HFFc6 (cell line): ENCODE data around the gene TRAPPC10. TPM values are rescaled to one million over a fixed set of nuclear protein-coding genes. Genes with fewer than 3 reads are reported as not detected.

Experiments used
- DNase-seq: peaks from one replicate; pipeline ENCODE4 v3.0.0-alpha.2; 2018
- H3K27ac Mint-ChIP-seq: 2 replicates; pipeline ENCODE4 v1.8.0; 2020; ENCODE audit warnings: mild to moderate bottlenecking, mixed read lengths
- H3K27me3 Mint-ChIP-seq: 2 replicates; pipeline ENCODE4 v1.8.0; 2021; ENCODE audit warnings: mild to moderate bottlenecking, moderate library complexity, mixed read lengths; ENCODE audit not compliant: insufficient read depth
- H3K36me3 Mint-ChIP-seq: 2 replicates; pipeline ENCODE4 v1.8.0; 2021; ENCODE audit warnings: low read depth, mixed read lengths
- H3K4me1 Mint-ChIP-seq: 2 replicates; pipeline ENCODE4 v1.8.0; 2020; ENCODE audit warnings: low read depth, mixed read lengths
- H3K4me3 Mint-ChIP-seq: 2 replicates; pipeline ENCODE4 v1.8.0; 2020; ENCODE audit warnings: mild to moderate bottlenecking, moderate library complexity, mixed read lengths
- H3K9me3 Mint-ChIP-seq: 2 replicates; pipeline ENCODE4 v1.8.0; 2020; ENCODE audit warnings: mild to moderate bottlenecking, mixed read lengths
- total RNA-seq, 6 experiments: library from RNA; stranded (reverse); fragmentation: NEBNext Ultra II Directional; extraction: Animal tissue kit (Norgen Biotek cat#: 25700); gene quantifications; 2 replicates in 1 of 6; 3 replicates in 5 of 6; pipeline ENCODE4 v1.2.3, GENCODE V29; 2021
- TF ChIP-seq, protein P1 (sequence below): fragments of 200-600 bp; sonication (generic); IDR thresholded peaks from 2 replicates; pipeline ENCODE4 v1.5.0; 2021; ENCODE audit warnings: antibody characterized with exemption, mild to moderate bottlenecking

The TRAPPC10 gene
- total RNA-seq, 6 experiments from 2014 or later = 24.1 to 29.4 (median 27.7) TPM

DNA sequence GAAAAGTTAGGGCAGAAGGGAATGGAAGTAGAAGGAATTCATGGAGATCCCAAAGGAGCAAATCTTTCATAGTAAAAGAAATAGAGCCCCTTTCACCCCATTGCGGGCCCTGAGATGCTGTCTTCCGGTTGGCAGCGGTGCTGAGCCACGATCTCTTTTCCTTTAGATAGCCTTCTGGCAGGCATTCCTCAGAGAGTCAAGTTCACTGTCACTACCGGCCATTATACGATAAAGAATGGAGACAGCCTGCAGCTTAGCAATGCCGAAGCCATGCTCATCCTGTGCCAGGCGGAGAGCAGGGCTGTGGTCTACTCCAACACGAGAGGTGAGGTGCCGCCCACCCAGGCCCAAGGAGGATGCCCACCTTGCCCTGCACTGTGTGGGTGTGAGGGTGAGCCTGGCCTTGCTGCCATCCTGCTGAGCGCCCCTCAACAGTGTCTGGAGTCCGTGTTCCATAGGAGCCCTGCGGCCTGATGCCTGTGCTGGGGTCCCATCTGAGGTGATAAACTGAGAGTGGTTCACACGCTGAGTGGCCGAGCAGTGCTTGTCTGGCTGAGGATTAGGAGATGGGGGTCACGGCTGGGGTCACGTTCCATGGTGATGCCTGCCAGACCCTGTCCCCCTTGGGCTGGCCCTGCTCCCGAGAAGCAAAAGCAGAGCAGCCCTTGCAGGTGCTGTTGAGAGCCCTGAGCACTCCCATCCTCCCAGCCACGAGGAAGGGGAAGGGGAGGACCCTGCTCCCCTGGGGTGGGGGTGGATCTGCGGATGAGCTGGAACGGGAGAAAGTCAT, 74.7 kb downstream of the TRAPPC10 start:
- Mint-ChIP-seq H3K27ac (no peak overlapping the region), H3K36me3 (peaks cover 34% of the 10 kb centered on the region), H3K4me1 (no peaks in the 10 kb centered on the region), H3K4me3 (no peak overlapping the region), H3K9me3 (no peaks in the 10 kb centered on the region), H3K27me3 (peaks cover 7% of the 10 kb centered on the region)
- no peak for DNase-seq
- TF ChIP-seq, protein P1, sequence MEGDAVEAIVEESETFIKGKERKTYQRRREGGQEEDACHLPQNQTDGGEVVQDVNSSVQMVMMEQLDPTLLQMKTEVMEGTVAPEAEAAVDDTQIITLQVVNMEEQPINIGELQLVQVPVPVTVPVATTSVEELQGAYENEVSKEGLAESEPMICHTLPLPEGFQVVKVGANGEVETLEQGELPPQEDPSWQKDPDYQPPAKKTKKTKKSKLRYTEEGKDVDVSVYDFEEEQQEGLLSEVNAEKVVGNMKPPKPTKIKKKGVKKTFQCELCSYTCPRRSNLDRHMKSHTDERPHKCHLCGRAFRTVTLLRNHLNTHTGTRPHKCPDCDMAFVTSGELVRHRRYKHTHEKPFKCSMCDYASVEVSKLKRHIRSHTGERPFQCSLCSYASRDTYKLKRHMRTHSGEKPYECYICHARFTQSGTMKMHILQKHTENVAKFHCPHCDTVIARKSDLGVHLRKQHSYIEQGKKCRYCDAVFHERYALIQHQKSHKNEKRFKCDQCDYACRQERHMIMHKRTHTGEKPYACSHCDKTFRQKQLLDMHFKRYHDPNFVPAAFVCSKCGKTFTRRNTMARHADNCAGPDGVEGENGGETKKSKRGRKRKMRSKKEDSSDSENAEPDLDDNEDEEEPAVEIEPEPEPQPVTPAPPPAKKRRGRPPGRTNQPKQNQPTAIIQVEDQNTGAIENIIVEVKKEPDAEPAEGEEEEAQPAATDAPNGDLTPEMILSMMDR = no peak

DNA sequence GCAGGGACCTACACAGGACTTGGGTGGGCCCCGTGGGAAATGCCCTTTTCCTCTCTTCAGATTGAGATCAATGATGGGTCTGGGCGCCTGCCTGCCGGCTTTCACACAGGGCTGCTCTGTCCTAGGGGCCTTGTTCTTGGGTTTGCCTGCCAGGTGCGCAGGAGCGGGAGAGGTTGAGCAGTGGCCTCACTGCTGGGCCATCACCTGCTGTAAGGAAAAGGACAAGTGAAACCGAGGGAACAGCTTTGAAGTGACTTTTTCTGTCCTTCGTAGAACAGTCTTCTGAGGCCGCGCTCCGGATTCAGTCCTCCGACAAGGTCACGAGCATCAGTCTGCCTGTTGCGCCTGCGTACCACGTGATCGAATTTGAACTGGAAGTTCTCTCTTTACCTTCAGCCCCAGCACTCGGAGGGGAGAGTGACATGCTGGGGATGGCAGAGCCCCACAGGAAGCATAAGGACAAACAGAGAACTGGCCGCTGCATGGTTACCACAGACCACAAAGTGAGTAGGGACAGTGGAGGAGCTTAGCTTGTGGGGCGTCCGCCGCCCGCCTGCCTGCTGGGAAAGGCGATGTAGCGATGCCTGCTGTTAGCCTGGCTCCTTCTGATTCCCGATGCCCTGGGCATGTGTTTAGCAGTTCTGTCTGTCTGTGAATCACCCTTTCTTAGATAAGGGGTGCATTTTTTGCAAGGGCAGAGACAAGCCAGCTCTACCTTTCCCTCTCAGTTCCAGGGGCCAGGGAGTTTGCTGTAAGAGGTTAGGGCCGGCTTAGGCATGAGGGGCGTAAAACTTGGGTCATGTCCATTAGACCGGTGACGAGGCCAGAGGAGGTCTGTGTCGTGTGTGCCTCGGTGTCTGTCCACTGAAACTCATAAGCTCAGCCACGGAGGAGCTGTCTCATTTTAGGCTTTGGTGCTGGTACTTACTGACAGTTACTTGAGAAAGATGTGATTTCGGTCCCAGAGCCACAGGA, 75.6 kb downstream of the TRAPPC10 start:
- DNase-seq = no peak
- H3K4me3 Mint-ChIP-seq = no peak overlapping the region; the same call in 1 of the 2 replicates
- H3K27me3 Mint-ChIP-seq = peaks cover 7% of the 10 kb centered on the region
- no peaks in the 10 kb centered on the region for H3K4me1 Mint-ChIP-seq
- TF ChIP-seq, protein P1 = no peak
- peaks cover 34% of the 10 kb centered on the region for H3K36me3 Mint-ChIP-seq
- no peaks in the 10 kb centered on the region for H3K9me3 Mint-ChIP-seq
- H3K27ac Mint-ChIP-seq = no peak overlapping the region

DNA sequence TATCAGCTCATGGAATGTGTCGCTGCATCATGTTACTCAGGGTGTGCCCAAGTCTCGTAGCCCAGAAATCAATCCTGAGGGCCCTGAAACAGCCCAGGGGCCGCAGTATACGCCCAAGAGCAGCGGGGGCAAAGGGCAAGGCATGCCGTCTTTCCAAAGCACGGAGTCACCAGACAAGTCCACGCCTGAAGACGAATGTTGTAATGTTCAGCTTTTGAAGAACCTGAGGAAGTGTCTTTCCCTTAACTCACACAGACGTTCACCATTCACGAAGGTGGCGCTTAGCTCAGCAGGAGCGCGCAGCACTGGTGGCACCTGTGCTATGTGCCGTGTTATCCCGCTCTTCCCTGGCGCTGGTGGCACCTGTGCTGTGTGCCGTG, 76.3 kb downstream of the TRAPPC10 start:
- TF ChIP-seq, protein P1 = no peak
- DNase-seq = no peak
- no peaks in the 10 kb centered on the region for H3K4me1 Mint-ChIP-seq
- no peak overlapping the region for H3K4me3 Mint-ChIP-seq
- H3K9me3 Mint-ChIP-seq = no peaks in the 10 kb centered on the region
- H3K27ac Mint-ChIP-seq = no peak overlapping the region
- peaks cover 34% of the 10 kb centered on the region for H3K36me3 Mint-ChIP-seq
- H3K27me3 Mint-ChIP-seq = peaks cover 7% of the 10 kb centered on the region

DNA sequence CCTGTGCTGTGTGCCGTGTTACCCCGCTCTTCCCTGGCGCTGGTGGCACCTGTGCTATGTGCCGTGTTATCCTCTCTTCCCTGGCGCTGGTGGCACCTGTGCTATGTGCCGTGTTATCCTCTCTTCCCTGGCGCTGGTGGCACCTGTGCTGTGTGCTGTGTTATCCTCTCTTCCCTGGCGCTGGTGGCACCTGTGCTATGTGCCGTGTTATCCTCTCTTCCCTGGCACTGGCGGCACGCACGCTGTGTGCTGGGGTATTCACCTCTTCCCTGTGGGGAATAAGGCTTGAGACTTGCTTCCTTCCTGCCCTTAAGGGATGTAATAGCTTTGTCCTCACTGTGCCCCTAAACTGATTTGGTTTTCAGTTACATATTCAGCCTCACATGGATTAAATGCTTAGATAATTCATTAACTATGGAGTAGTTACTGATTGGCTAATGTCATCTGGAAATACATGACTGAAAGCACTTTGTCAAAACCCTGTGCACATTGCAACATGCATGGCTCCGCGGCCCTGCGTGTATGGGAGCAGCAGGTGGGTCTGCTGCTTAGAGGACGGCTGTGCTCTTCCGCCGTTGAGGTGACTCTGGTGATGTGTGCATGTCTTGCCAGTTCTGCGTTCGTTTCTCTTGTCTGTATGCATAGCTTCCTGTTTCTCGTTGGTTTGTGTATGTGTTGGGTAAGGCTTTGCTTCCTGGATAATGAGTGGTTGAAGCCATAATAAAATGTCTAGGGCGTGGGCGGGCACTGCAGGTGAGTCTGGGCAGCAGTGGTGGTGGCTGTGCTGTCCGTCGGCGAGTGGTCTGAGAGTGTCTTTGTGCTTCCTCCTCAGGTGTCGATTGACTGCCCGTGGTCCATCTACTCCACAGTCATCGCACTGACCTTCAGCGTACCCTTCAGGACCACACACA, 77.1 kb downstream of the TRAPPC10 start:
- Mint-ChIP-seq H3K27me3 (peaks cover 7% of the 10 kb centered on the region), H3K9me3 (no peaks in the 10 kb centered on the region), H3K36me3 (peaks cover 34% of the 10 kb centered on the region), H3K27ac (no peak overlapping the region), H3K4me1 (no peaks in the 10 kb centered on the region), H3K4me3 (no peak overlapping the region)
- DNase-seq = no peak
- TF ChIP-seq, protein P1 = no peak

DNA sequence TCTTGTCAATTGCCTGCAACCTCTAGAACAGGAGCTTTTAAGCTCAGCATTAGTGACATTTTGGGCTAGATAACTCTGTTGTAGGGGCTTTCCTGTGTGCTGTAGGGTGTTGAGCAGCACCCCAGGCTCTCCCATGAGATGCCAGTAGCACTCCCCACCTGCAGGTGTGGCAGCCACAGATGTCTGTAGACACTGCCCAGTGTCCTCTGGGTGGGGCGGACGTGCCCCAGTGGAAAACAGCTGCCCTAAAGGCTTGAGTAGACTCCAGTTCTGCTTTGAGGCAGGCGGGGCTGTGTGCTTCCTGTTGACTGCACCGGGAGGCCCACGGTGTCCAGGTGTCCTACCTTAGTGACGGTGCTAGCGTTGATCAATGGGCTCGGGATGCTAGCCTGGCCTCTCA, 78.2 kb downstream of the TRAPPC10 start:
- Mint-ChIP-seq H3K9me3 (no peaks in the 10 kb centered on the region), H3K27ac (no peak overlapping the region), H3K36me3 (peaks cover 30% of the 10 kb centered on the region), H3K4me1 (no peaks in the 10 kb centered on the region), H3K4me3 (no peak overlapping the region), H3K27me3 (peaks cover 5% of the 10 kb centered on the region)
- TF ChIP-seq, protein P1 = no peak
- DNase-seq = no peak
